GM21381 (cell line): ENCODE data around the gene CPNE2.
"Not testable (repeated sequence)": the region's sequence is repeated elsewhere in the genome, so short reads cannot be mapped to it uniquely, and the experiment has no call there.

Experiments used
- ATAC-seq: cut with Tn5 transposase; IDR thresholded peaks from one replicate; pipeline ENCODE4 v1.9.1; 2021; ENCODE audit warnings: mild to moderate bottlenecking, moderate library complexity; ENCODE audit not compliant: unreplicated experiment

The CPNE2 gene

DNA sequence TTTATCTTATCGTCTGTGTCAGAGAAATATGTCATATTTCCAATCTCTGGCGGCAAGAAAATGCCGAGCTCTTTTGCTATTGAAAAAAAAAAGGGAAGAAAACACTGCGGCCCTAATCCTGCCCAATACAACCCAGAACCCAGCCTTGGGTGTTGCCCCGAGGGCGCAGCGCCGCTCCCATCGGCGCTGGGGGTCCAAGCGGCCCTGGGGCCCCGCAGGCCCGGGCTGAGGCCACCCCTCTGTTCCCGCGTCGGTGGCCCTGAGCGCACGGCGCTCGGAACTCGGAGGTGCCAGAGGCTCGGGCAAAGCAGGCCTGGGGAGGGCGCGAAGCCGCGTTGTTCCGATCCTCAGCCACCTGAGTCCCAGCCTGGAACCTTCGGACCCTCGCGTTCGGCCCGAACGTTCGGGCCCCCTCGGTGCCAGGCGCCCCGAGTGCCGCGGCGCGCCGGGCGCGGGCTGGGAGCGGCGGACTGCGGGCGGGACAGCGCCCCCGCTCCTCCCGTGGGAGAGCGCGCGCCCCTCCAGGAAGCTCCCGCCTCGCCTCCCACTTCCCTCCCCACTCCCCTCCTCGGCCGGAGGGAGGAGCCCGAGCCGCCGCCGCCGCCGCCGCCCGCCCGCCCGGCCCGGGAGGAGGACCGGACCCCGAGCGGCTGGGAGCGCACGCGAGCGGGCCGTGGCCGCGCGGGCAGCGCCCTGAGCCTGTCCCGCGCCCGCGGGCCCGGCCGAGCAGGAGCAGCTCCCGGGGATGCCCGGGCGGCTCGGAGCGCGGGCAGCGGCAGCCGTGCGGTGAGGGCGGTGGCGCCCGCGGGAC, at the start of gene CPNE2:
Gene CPNE2, plus strand, starts transcription at position 609 of the 811 bp plus-strand sequence. CDS start 18,160 bp downstream, outside the sequence.
- no peak for ATAC-seq

- no peak for ATAC-seq
Measured at GRCh38 chr16:57043248-57043647, 49.1 kb upstream of the CPNE2 start.

GRCh38 chr16:57044931-57045693, 47.3 kb upstream of the CPNE2 start:
- ATAC-seq = no peak

- no peak for ATAC-seq
Measured at GRCh38 chr16:57045694-57046381, 46.5 kb upstream of the CPNE2 start.

- no peak for ATAC-seq
Measured at GRCh38 chr16:57048095-57048494, 44.3 kb upstream of the CPNE2 start.

DNA sequence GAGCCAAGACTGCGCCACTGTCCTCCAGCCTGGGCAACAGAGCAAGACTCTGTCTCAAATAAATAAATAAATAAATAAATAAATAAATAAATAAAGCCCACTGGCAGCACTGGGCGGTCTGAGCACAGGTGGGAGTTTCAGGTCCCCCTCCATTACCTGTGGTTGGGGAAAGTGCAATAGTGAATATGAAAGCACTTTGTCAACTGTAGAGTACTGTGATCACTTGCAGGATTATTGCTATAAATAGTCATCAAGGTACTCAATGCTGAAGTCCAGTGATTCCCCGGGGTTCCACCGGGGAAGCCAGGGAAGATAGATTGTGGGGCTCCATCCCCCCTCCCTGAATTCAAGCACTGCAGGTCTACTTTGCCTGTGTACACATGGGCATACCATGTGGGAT, 42.7 kb upstream of the CPNE2 start:
- ATAC-seq = peak; percentile 58

DNA sequence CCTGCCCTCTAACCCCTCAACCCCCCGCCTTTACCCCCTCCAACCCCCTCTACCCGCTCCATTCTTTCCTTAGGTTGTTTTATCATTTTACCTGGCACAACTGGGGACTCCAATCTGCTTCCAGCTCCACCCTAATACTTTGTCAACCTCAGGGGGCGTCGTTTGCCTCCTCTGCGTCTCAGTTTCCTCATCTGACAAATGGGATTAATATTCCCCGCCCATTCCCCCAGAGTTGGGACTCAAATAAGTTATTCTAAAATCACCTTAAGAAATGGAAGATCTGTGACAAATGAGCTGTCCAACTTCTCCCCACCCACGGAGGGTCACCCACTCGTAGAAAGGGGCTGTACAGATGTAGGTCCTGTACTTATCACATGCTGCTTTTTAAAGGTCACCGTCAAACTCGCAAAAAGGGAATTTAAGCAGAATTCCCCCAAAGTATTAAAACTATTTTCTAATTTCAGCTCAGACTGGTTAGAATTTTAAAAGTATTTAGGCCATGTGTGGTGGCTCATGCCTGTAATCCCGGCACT, 40.6 kb upstream of the CPNE2 start:
- ATAC-seq = no peak

- ATAC-seq = no peak
Measured at GRCh38 chr16:57053206-57053605, 39.2 kb upstream of the CPNE2 start.

GRCh38 chr16:57054338-57054737, 38.0 kb upstream of the CPNE2 start:
- ATAC-seq = no peak

- ATAC-seq = no peak
Measured at GRCh38 chr16:57054771-57055170, 37.6 kb upstream of the CPNE2 start.

DNA sequence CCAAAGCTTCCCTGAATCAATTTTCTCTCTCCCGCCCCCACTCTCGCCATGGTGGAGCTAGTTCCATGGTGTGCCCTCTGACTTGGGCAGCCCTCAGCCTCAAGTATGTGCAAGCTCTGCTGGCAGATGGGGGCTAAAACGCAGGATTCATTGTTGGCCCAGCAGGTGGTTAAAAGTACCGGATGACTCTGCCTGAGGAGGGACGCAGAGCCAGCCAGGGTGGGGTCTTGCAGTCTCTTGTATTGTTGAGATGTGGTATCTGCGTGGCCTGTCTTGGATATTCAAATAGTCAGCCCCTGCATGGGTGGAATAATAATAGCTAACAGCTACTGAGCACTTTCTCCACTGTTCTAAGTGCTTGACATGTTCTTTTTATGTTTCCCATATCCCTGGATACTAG, 36.7 kb upstream of the CPNE2 start:
- no peak for ATAC-seq

DNA sequence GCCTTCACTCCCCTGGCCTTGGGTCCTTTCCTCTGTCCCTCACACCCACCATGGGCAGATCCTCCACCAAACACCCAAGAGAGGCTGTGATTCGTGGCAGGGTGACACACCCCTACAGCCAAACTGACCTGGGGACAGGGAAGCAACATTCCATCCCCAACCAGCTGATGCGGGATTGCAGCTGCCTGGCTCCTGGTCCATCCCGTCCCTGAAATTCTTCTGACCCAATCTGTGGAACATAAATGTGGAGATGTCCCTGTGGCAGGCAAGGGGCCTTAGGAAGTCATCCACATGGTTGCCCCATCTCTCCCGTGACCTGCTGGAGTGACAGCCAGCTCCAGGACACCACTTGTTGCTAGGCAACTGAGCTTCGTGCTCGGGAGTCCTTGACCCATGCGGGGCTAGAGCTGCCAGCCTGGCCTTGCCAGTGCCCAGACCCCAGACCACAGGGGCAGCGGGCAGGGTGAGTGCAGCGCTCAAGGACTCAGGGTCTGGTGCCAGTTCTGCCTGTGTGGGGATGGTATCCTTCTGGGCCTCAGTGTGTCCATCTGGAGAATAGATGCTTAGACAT, 34.0 kb upstream of the CPNE2 start:
- no peak for ATAC-seq

GRCh38 chr16:57060323-57061083, 31.9 kb upstream of the CPNE2 start:
- no peak for ATAC-seq

DNA sequence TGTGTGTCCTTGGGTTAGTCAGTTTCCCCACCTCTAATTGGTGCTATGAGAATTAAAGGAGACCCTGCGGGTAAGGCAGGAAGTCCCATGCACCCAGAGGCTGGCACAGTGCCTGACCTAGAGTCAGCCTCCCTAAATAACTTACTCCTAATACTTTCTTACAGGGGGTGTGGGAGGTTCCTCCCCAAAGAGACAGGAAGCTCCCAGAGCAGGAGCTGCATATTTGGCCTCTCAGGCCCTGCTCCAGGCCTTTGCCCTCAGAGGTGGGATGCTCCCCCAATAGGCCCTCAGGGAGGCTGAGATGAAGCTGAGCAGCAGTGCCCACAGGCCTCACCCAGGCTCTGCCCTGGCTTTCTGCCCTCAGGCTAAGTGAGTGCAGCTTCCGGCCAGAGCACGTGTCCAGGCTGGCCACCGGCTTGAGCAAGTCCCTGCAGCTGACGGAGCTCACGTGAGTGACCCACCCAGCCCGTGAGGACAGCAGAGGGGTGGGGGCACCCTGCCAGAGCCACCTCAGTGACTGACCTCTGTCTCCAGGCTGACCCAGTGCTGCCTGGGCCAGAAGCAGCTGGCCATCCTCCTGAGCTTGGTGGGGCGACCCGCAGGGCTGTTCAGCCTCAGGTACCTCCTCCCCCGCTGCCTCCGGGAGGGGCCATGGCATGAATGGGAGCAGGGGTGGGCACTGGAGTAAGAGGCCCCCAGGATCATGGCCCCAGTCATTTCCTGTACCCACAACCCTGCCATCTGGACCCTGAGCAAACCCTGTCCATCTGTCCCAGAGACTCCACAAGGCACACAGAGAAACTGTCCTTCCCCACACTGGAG, 31.1 kb upstream of the CPNE2 start:
- ATAC-seq = no peak

GRCh38 chr16:57062329-57062728, 30.1 kb upstream of the CPNE2 start:
- no peak for ATAC-seq

DNA sequence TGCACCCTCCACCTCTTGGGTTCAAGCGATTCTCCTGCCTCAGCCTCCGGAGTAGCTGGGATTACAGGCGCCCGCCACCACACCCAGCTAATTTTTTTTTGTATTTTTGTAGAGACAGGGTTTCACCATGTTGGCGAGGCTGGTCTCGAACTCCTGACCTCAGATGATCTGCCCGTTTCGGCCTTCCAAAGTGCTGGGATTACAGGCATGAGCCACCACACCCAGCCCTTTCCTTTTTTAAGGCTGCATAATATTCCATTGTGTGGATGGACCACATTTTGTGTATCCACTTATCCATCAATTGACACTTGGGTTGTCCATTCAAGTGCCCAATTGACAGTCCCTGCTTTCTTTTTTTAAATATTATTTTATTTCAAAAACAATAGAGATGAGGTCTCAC, 29.2 kb upstream of the CPNE2 start:
- ATAC-seq = not testable (repeated sequence)

DNA sequence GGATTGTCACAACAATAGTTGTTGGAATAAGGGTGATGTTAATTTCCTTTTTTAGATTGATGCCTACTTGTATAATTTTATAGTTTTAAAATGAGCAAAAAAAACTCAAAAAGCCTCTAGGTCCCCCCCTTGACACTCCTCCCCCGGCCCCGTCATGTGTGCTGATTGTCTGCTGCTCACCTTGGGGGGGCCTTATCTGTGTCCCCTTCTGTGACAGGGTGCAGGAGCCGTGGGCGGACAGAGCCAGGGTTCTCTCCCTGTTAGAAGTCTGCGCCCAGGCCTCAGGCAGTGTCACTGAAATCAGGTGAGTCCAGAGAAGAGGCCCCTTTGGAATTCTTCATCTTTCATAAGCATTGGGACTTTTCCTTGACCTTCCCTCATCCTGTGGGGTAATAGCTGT, 27.4 kb upstream of the CPNE2 start:
- no peak for ATAC-seq

GRCh38 chr16:57066625-57067024, 25.8 kb upstream of the CPNE2 start:
- ATAC-seq = no peak

GRCh38 chr16:57067347-57067746, 25.0 kb upstream of the CPNE2 start:
- no peak for ATAC-seq
